NCI-H146 (cell line): Measurements from ENCODE around the gene ADGRB3.

Experiments
- DNase-seq: peaks from one replicate; lab custom pipeline; 2025; lab: John Stamatoyannopoulos, UW

The ADGRB3 gene

DNA sequence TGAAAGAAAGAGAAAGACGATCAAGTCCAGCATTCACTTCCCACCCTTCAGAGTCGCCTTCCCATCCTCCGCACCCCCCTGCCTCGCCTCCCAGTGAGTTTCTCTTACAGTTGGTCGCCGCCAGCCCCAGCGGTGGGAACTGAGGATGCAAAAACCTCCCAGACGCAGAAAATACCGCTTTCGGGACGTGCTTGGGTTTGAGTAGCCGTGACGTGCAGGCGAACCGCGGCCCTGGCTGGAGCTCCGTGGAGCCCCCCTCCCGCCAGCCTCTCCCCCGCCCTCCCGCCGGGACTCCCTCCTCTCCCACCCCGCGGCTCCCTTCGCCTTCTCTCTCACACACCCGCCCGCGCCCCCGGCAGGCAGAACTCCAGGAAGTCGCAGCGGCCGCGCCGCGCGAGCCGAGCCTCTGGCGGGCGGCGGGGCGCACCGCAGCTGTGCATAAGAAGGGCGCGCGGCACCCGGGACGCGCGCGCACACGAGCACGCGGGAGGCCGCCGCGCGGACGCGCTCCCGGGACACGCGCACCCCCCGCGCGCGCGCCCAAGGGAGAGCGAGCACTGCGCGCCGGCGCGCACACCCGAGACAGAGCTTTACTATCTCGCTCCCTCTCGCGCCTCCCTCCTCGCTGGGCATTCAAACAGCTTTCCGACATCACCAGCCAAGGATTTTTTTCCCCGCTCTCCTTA is at the start of gene ADGRB3:
ADGRB3 (plus strand) TSS at position 557 of the 686 bp plus-strand sequence. CDS start 3,394 bp downstream, outside the sequence.
- DNase-seq: peak; percentile 81

- DNase-seq: no peak
Observed at GRCh38 chr6:68593558-68593957, 41.5 kb upstream of the ADGRB3 start.

GRCh38 chr6:68597642-68598041 is 37.4 kb upstream of the ADGRB3 start:
- no peak for DNase-seq

DNA sequence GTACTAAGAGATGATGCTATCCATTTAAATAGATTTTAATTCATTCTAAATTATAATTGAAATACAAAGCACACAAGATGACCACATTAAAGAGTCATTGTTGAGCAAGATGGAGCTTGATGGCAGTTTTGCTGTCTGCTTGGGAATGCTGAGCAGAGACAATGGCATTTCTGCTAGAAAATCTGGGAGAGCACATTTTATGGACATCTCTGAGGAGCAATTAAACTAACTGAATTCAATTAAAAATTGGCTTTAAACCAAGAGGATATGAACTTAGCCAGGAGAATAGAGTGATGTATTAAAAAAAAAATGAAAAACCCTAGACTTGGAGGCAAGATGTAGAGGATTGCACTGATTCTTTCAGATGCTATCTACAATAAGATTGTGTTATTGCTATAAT is 19.1 kb upstream of the ADGRB3 start:
- no peak for DNase-seq

DNA sequence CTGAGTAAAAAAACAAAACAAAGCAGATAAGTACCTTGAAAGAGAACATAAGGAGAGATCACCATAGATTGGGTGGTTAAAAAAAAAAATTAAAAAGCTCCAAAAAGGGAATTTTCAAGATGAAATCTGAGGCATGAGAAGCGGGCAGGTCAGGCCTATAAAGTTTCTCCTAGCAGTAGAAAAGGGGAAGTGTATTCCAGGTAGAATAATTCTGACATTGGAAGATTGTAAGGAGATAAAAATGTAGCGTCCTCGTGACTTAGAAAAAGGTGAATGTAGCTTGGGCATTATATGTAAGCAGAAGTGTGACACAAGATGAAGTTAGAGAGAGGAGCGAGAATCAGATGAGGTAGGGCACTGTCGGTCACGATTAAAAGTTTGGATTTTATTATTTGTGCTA is 9.1 kb upstream of the ADGRB3 start:
- no peak for DNase-seq

DNA sequence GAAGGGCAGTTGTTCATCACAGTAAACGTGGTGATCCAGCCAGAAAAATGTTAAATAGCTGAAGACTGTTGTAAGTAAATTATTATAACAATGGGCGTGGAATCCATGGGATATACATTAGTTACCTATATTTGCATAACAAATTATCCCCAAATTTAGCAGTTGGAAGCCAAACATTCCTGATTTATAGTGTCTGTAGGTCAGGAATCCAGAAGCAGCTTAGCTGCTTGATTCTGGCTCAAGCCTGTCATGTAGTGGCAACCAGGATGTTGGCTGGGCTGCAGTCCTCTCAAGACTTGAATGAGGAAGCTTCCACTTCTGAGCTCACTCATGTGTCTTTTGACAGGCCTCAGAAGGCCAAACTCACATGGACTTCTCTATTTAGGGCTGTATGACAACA is 6.9 kb upstream of the ADGRB3 start:
- DNase-seq: no peak

GRCh38 chr6:68632734-68633133 is 2.3 kb upstream of the ADGRB3 start:
- DNase-seq: no peak

DNA sequence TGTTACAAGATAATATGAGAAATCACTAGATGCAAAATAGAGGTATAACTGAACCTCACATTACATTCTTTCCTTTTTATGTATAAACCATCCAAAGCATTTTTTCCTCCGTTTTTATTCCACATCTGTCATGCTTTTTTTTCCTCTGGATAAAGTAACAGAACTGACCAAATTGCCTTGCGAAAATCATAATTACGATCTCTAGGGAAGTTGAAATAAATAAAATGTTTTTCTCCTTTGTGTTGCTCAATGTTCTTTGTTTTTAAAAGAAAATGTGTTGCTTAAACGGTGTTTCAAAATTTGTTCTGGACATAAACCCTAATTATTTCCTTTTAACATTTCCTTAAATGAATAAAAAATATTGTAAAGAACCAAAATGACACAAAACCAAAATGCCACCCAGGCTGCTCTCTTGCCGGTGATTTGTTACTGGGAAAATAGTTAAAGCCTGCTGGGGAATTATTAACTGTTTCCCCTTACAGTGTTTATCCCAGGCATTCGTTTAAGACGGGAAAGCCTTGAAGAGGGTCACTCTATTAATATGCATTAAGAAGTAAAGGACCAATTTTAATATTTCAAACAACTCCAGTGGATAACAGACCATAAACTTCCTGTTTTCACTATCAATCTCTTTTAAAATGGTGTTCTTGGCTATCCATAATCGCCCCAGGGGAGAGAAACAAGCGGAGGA is 1.7 kb upstream of the ADGRB3 start:
- DNase-seq: no peak

- peak; percentile 59 for DNase-seq
Observed at GRCh38 chr6:68633972-68634725, 933 bp upstream of the ADGRB3 start.

DNA sequence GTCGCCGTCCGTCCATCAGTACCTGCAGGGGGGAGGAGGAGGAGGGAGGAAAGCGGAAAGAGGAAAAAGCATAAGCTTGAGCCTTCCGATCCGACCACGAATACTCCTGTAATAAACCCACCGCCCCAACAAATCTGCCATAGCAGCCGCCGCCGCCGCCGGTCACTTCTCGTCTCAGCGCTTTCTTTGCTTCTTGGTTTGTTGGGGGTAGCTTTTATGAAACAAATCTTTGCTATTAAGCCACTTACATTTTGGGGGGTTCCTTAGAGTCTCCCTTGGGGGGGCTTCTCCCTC is 277 bp downstream of the ADGRB3 start:
- DNase-seq: no peak

- DNase-seq: no peak
Observed at GRCh38 chr6:68635706-68636513, 828 bp downstream of the ADGRB3 start.

DNA sequence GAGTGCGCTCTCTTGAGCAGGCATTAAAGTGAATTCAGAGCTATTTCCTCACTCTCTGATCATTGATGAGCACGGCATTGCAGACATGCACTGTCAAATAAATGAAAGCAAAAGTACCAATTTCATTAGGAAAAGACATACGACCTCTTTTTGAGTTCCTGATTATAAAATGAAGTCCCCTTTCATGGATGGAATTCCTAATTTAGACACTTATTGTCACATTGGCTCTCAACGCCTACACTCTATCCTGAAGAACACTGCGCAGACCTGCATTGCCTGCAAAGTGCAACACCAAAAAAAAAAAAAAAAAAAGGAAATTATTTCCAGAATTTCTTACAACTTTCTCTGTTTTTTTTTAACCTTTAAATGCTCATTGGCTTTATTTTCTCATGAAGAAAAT is 1.6 kb downstream of the ADGRB3 start:
- DNase-seq: no peak

GRCh38 chr6:68637071-68637470 is 2.0 kb downstream of the ADGRB3 start:
- DNase-seq: no peak

DNA sequence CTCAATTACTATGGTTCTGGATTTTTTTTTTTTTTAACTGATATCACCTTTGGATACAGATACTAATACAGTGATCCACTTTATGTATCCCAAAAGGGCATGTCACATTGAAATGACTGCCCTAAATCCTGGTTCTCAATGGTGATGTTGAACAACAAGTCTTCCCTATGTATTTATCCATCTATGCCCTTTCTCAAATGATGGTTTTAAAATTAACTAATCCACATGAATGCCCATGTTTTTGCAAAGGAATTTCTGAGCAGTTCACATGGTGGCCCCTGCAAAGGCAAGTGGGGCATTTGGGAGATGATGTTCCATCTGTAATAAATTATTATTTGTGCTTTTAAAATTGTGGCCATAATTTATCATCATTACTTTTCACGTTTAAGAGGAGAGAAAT is 2.7 kb downstream of the ADGRB3 start:
- no peak for DNase-seq

GRCh38 chr6:68638230-68638900 is 3.3 kb downstream of the ADGRB3 start:
- peak; percentile 10 for DNase-seq

GRCh38 chr6:68639211-68639610 is 4.1 kb downstream of the ADGRB3 start:
- no peak for DNase-seq

- no peak for DNase-seq
Observed at GRCh38 chr6:68639826-68640490, 4.9 kb downstream of the ADGRB3 start.

- no peak for DNase-seq
Observed at GRCh38 chr6:68640491-68640835, 5.4 kb downstream of the ADGRB3 start.

GRCh38 chr6:68641172-68641571 is 6.1 kb downstream of the ADGRB3 start:
- DNase-seq: no peak

GRCh38 chr6:68642081-68642480 is 7.0 kb downstream of the ADGRB3 start:
- DNase-seq: no peak

GRCh38 chr6:68642977-68643376 is 7.9 kb downstream of the ADGRB3 start:
- no peak for DNase-seq
